OCI-LY1 (cell line): ENCODE data around the gene TRIO.

Source experiments
- H2AFZ ChIP-seq: fragments of 200-600 bp; sonication (generic), shearing (Covaris generic); 2 replicates; pipeline ENCODE4 v1.6.0; 2014; ENCODE audit warnings: antibody characterized with exemption, mild to moderate bottlenecking, low read length
- H3F3A ChIP-seq: fragments of 200-600 bp; sonication (generic), shearing (Covaris generic); 2 replicates; pipeline ENCODE4 v1.6.0; 2014; ENCODE audit warnings: mild to moderate bottlenecking, antibody characterized with exemption, low read length, moderate library complexity; ENCODE audit not compliant: insufficient read depth
- H3K27ac ChIP-seq: fragments of 200-600 bp; sonication (generic); 2 replicates; pipeline ENCODE4 v1.5.1; 2014; ENCODE audit warnings: low read length, mixed run types, mild to moderate bottlenecking, low read depth; ENCODE audit not compliant: poor library complexity, severe bottlenecking
- H3K27me3 ChIP-seq: fragments of 200-600 bp; sonication (generic); 2 replicates; pipeline ENCODE4 v1.6.0; 2014; ENCODE audit warnings: antibody characterized with exemption, mild to moderate bottlenecking, low read length, moderate library complexity; ENCODE audit not compliant: insufficient read depth
- H3K36me3 ChIP-seq: fragments of 200-600 bp; sonication (generic); 2 replicates; pipeline ENCODE4 v1.6.1; 2014; ENCODE audit warnings: mild to moderate bottlenecking, antibody characterized with exemption, low read length, moderate library complexity, mixed read lengths; ENCODE audit not compliant: insufficient read depth
- H3K4me1 ChIP-seq: fragments of 200-600 bp; sonication (generic); 2 replicates; pipeline ENCODE4 v1.5.1; 2014; ENCODE audit warnings: mild to moderate bottlenecking, low read length, moderate library complexity; ENCODE audit not compliant: insufficient read depth, severe bottlenecking
- H3K4me2 ChIP-seq: fragments of 200-600 bp; sonication (generic), shearing (Covaris generic); 2 replicates; pipeline ENCODE4 v1.6.1; 2014; ENCODE audit warnings: low read length
- H3K4me3 ChIP-seq: fragments of 200-600 bp; sonication (generic); 2 replicates; pipeline ENCODE4 v1.5.1; 2014; ENCODE audit warnings: low read length, low read depth, mild to moderate bottlenecking, mixed read lengths; ENCODE audit not compliant: poor library complexity, severe bottlenecking
- H3K79me2 ChIP-seq: fragments of 200-600 bp; shearing (Covaris generic); 2 replicates; pipeline ENCODE4 v1.6.1; 2016; ENCODE audit warnings: mixed run types, low read length, mixed read lengths; ENCODE audit not compliant: insufficient read depth
- H3K9ac ChIP-seq: fragments of 200-600 bp; sonication (generic), shearing (Covaris generic); 2 replicates; pipeline ENCODE4 v1.6.1; 2014; ENCODE audit warnings: mild to moderate bottlenecking, low read length, mixed read lengths
- H3K9me2 ChIP-seq: fragments of 200-600 bp; sonication (generic), shearing (Covaris generic); 2 replicates; pipeline ENCODE4 v1.6.1; 2014; ENCODE audit warnings: low read depth, mild to moderate bottlenecking, low read length, mixed read lengths
- H3K9me3 ChIP-seq: fragments of 200-600 bp; shearing (Covaris generic); 2 replicates; pipeline ENCODE4 v1.6.1; 2014; ENCODE audit warnings: low read length, mixed read lengths
- H4K20me1 ChIP-seq: fragments of 200-600 bp; sonication (generic), shearing (Covaris generic); 2 replicates; pipeline ENCODE4 v1.6.0; 2016; ENCODE audit warnings: mild to moderate bottlenecking, low read length; ENCODE audit not compliant: insufficient read depth
- EZH2 ChIP-seq: fragments of 200-600 bp; sonication (generic), shearing (Covaris generic); IDR thresholded peaks from 2 replicates; pipeline ENCODE4 v1.8.0; 2017; ENCODE audit warnings: borderline replicate concordance, mixed run types, mild to moderate bottlenecking, antibody characterized with exemption, low read length, moderate library complexity, mixed read lengths
- TF ChIP-seq, protein P1 (sequence below): fragments of 200-600 bp; sonication (generic), shearing (Covaris generic); IDR thresholded peaks from 2 replicates; pipeline ENCODE4 v1.5.1; 2017; ENCODE audit warnings: mild to moderate bottlenecking, antibody characterized with exemption, low read length, moderate library complexity, mixed read lengths

TRIO gene

GRCh38 chr5:14295610-14296009 lies 152.5 kb downstream of the TRIO start:
- H3K36me3 ChIP-seq = no peaks in the 10 kb centered on the region

GRCh38 chr5:14296533-14297331 lies 153.6 kb downstream of the TRIO start:
- no peaks in the 10 kb centered on the region for H3K79me2 ChIP-seq
- no peak overlapping the region for H3K4me3 ChIP-seq
- TF ChIP-seq EZH2 = no peak
- TF ChIP-seq, protein P1, sequence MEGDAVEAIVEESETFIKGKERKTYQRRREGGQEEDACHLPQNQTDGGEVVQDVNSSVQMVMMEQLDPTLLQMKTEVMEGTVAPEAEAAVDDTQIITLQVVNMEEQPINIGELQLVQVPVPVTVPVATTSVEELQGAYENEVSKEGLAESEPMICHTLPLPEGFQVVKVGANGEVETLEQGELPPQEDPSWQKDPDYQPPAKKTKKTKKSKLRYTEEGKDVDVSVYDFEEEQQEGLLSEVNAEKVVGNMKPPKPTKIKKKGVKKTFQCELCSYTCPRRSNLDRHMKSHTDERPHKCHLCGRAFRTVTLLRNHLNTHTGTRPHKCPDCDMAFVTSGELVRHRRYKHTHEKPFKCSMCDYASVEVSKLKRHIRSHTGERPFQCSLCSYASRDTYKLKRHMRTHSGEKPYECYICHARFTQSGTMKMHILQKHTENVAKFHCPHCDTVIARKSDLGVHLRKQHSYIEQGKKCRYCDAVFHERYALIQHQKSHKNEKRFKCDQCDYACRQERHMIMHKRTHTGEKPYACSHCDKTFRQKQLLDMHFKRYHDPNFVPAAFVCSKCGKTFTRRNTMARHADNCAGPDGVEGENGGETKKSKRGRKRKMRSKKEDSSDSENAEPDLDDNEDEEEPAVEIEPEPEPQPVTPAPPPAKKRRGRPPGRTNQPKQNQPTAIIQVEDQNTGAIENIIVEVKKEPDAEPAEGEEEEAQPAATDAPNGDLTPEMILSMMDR = no peak
- no peak overlapping the region for H3K9ac ChIP-seq
- H3K36me3 ChIP-seq = no peaks in the 10 kb centered on the region
- no peaks in the 10 kb centered on the region for H3K9me2 ChIP-seq
- H3K4me1 ChIP-seq = no peaks in the 10 kb centered on the region
- H3K4me2 ChIP-seq = no peak overlapping the region
- H3K27ac ChIP-seq = no peak overlapping the region
- H4K20me1 ChIP-seq = no peaks in the 10 kb centered on the region
- no peak overlapping the region for H2AFZ ChIP-seq
- no peaks in the 10 kb centered on the region for H3K27me3 ChIP-seq
- H3F3A ChIP-seq = no peaks in the 10 kb centered on the region
- no peaks in the 10 kb centered on the region for H3K9me3 ChIP-seq

More at GRCh38 chr5:14295610-14296009, 152.5 kb downstream of the TRIO start:
- no peak overlapping the region for H3K27ac ChIP-seq
- H3K9me3 ChIP-seq = no peaks in the 10 kb centered on the region
- no peaks in the 10 kb centered on the region for H3K79me2 ChIP-seq
- no peaks in the 10 kb centered on the region for H4K20me1 ChIP-seq
- no peaks in the 10 kb centered on the region for H3K27me3 ChIP-seq
- no peaks in the 10 kb centered on the region for H3K4me1 ChIP-seq
- H3K4me3 ChIP-seq = no peak overlapping the region
- H3K9me2 ChIP-seq = no peaks in the 10 kb centered on the region
- H2AFZ ChIP-seq = no peak overlapping the region
- no peak overlapping the region for H3K4me2 ChIP-seq
- no peak overlapping the region for H3K9ac ChIP-seq
- no peaks in the 10 kb centered on the region for H3F3A ChIP-seq
- TF ChIP-seq EZH2 = no peak
- TF ChIP-seq, protein P1 = no peak

DNA sequence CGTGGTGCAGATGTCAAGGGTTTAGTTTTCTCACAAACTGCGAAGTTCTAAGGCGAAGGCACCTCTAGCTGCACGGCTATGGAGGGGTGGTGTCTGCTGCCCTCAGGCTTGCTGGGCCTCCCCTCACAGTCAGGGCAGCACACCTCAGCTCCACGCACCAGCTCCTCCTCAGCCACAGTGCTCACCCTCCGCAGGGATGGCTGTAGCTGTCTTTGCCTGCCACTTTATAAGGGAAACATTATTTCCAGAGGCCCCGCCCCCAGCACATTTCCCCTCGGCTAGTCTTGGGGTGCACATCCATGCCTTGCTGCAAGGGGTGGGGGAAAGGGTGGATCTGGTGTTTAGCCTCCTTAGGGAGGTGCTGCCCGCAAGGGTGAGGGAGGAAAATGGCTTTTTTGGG lies 154.6 kb downstream of the TRIO start:
- TF ChIP-seq, protein P1 = no peak
- TF ChIP-seq EZH2 = no peak
- no peaks in the 10 kb centered on the region for H3F3A ChIP-seq
- no peak overlapping the region for H3K27ac ChIP-seq
- H3K9me3 ChIP-seq = no peaks in the 10 kb centered on the region
- no peak overlapping the region for H3K4me2 ChIP-seq
- H3K79me2 ChIP-seq = no peaks in the 10 kb centered on the region
- H3K9me2 ChIP-seq = no peaks in the 10 kb centered on the region
- H3K27me3 ChIP-seq = no peaks in the 10 kb centered on the region
- H3K4me1 ChIP-seq = no peaks in the 10 kb centered on the region
- no peak overlapping the region for H3K4me3 ChIP-seq
- H4K20me1 ChIP-seq = no peaks in the 10 kb centered on the region
- H3K36me3 ChIP-seq = no peaks in the 10 kb centered on the region
- H3K9ac ChIP-seq = no peak overlapping the region
- no peak overlapping the region for H2AFZ ChIP-seq
